ENCODE results near the gene NINL.

The NINL gene

DNA sequence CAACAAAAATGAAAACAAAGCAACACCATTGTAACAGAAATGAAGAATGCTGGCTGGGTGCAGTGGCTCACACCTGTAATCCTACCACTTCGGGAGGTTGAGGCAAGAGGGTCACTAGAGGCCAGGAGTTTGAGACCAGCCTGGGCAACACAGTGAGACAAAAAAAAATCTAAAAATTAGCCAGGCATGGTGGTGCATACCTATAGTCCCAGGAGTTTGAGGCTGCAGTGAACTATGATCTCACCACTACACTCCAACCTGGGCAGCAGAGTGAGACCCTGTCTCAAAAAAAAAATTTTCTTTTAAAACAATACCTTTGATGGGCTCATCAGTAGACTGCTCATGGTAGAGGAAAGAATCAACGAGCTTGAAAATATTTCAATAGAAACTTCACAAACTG lies 18.5 kb downstream of the NINL start:
- Histone ChIP-seq H3K79me2 (ENCODE audit: control insufficient read depth, low read length) (no peaks in the 10 kb centered on the region), H3K4me1 (ENCODE audit: control insufficient read depth, low read length) (no peaks in the 10 kb centered on the region), H3F3A (ENCODE audit: control insufficient read depth, insufficient read depth) (no peaks in the 10 kb centered on the region), H3K9me3 (ENCODE audit: control insufficient read depth, insufficient read depth, low read length) (no peaks in the 10 kb centered on the region), H4K20me1 (ENCODE audit: control insufficient read depth, insufficient read depth, low read depth, low read length) (no peaks in the 10 kb centered on the region), H3K4me3 (ENCODE audit: low read length) (no peak overlapping the region), H3K27me3 (ENCODE audit: control insufficient read depth, low read length) (no peaks in the 10 kb centered on the region), H3K36me3 (ENCODE audit: control insufficient read depth, low read length) (no peaks in the 10 kb centered on the region), H3K9me2 (replicated peaks; ENCODE audit: control insufficient read depth, low read length) (no peaks in the 10 kb centered on the region), H3K4me2 (ENCODE audit: low read length) (no peak overlapping the region), H3K27ac (ENCODE audit: low read depth, low read length) (no peak overlapping the region)
- no peak for TF ChIP-seq CTCF (IDR thresholded peaks at IDR 0.05; ENCODE audit: low read depth, low read length, poor library complexity, severe bottlenecking)
- TF ChIP-seq EZH2phosphoT487 (IDR thresholded peaks at IDR 0.05; ENCODE audit: borderline replicate concordance, low read length), result no peak

GRCh38 chr20:25565578-25566157 lies 19.7 kb downstream of the NINL start:
- no peaks in the 10 kb centered on the region for H3F3A ChIP-seq (ENCODE audit: control insufficient read depth, insufficient read depth)
- no peaks in the 10 kb centered on the region for H4K20me1 ChIP-seq (ENCODE audit: control insufficient read depth, insufficient read depth, low read depth, low read length)
- no peaks in the 10 kb centered on the region for H3K9me3 ChIP-seq (ENCODE audit: control insufficient read depth, insufficient read depth, low read length)
- H3K4me3 ChIP-seq (ENCODE audit: low read length), result no peak overlapping the region
- no peak for TF ChIP-seq EZH2phosphoT487 (IDR thresholded peaks at IDR 0.05; ENCODE audit: borderline replicate concordance, low read length)
- TF ChIP-seq CTCF (IDR thresholded peaks at IDR 0.05; ENCODE audit: low read depth, low read length, poor library complexity, severe bottlenecking), result no peak
- H3K79me2 ChIP-seq (ENCODE audit: control insufficient read depth, low read length), result no peaks in the 10 kb centered on the region
- H3K9me2 ChIP-seq (replicated peaks; ENCODE audit: control insufficient read depth, low read length), result no peaks in the 10 kb centered on the region
- H3K4me1 ChIP-seq (ENCODE audit: control insufficient read depth, low read length), result no peaks in the 10 kb centered on the region
- no peak overlapping the region for H3K4me2 ChIP-seq (ENCODE audit: low read length)
- no peaks in the 10 kb centered on the region for H3K36me3 ChIP-seq (ENCODE audit: control insufficient read depth, low read length)
- no peaks in the 10 kb centered on the region for H3K27me3 ChIP-seq (ENCODE audit: control insufficient read depth, low read length)
- no peak overlapping the region for H3K27ac ChIP-seq (ENCODE audit: low read depth, low read length)

GRCh38 chr20:25563876-25564275 lies 21.5 kb downstream of the NINL start:
- no peaks in the 10 kb centered on the region for H3K27me3 ChIP-seq (ENCODE audit: control insufficient read depth, low read length)
- H3K4me2 ChIP-seq (ENCODE audit: low read length), result no peak overlapping the region
- no peaks in the 10 kb centered on the region for H3K79me2 ChIP-seq (ENCODE audit: control insufficient read depth, low read length)
- no peaks in the 10 kb centered on the region for H3K36me3 ChIP-seq (ENCODE audit: control insufficient read depth, low read length)
- H3K27ac ChIP-seq (ENCODE audit: low read depth, low read length), result no peak overlapping the region
- no peak overlapping the region for H3K4me3 ChIP-seq (ENCODE audit: low read length)
- no peak for TF ChIP-seq EZH2phosphoT487 (IDR thresholded peaks at IDR 0.05; ENCODE audit: borderline replicate concordance, low read length)
- TF ChIP-seq CTCF (IDR thresholded peaks at IDR 0.05; ENCODE audit: low read depth, low read length, poor library complexity, severe bottlenecking), result no peak
- no peaks in the 10 kb centered on the region for H3K9me3 ChIP-seq (ENCODE audit: control insufficient read depth, insufficient read depth, low read length)
- H3F3A ChIP-seq (ENCODE audit: control insufficient read depth, insufficient read depth), result no peaks in the 10 kb centered on the region
- no peaks in the 10 kb centered on the region for H4K20me1 ChIP-seq (ENCODE audit: control insufficient read depth, insufficient read depth, low read depth, low read length)
- no peaks in the 10 kb centered on the region for H3K4me1 ChIP-seq (ENCODE audit: control insufficient read depth, low read length)
- H3K9me2 ChIP-seq (replicated peaks; ENCODE audit: control insufficient read depth, low read length), result no peaks in the 10 kb centered on the region

Measured in DOHH2 (cell line).